GF-D8 (cell line): ENCODE measurements around the gene HMX2.
"Not testable (repeated sequence)": the region's sequence is repeated elsewhere in the genome, so short reads cannot be mapped to it uniquely, and the experiment has no call there.

Source experiments
- DNase-seq: peaks from one replicate; lab custom pipeline; 2025; lab: John Stamatoyannopoulos, UW

HMX2 gene

GRCh38 chr10:123150986-123151736 is 3.2 kb downstream of the HMX2 start:
- peak; percentile 59 for DNase-seq

GRCh38 chr10:123151737-123152135 is 3.8 kb downstream of the HMX2 start:
- DNase-seq: no peak

GRCh38 chr10:123153486-123154091 is 5.7 kb downstream of the HMX2 start:
- DNase-seq: no peak

- peak; percentile 98 for DNase-seq
Observed at GRCh38 chr10:123154092-123154710, 6.3 kb downstream of the HMX2 start, which contains the start of gene BUB3. BUB3 (plus strand) TSS chr10:123154402; CDS start chr10:123154918, 516 bp downstream.

GRCh38 chr10:123154711-123155505 is 7.0 kb downstream of the HMX2 start:
- no peak for DNase-seq

GRCh38 chr10:123156078-123156477 is 8.1 kb downstream of the HMX2 start:
- no peak for DNase-seq

- DNase-seq: no peak
Observed at GRCh38 chr10:123157210-123157609, 9.3 kb downstream of the HMX2 start.

- no peak for DNase-seq
Observed at GRCh38 chr10:123158682-123159081, 10.7 kb downstream of the HMX2 start.

- DNase-seq: no peak
Observed at GRCh38 chr10:123160311-123160980, 12.5 kb downstream of the HMX2 start.

GRCh38 chr10:123164319-123164718 is 16.4 kb downstream of the HMX2 start:
- no peak for DNase-seq

- DNase-seq: no peak
Observed at GRCh38 chr10:123165445-123166072, 17.6 kb downstream of the HMX2 start.

- no peak for DNase-seq
Observed at GRCh38 chr10:123166618-123167017, 18.7 kb downstream of the HMX2 start.

GRCh38 chr10:123170961-123171360 is 23.0 kb downstream of the HMX2 start:
- no peak for DNase-seq

GRCh38 chr10:123171616-123172015 is 23.7 kb downstream of the HMX2 start:
- not testable (repeated sequence) for DNase-seq

- DNase-seq: no peak
Observed at GRCh38 chr10:123175389-123176387, 27.8 kb downstream of the HMX2 start.

GRCh38 chr10:123178390-123178789 is 30.5 kb downstream of the HMX2 start:
- not testable (repeated sequence) for DNase-seq

GRCh38 chr10:123180101-123181090 is 32.5 kb downstream of the HMX2 start:
- DNase-seq: no peak

- no peak for DNase-seq
Observed at GRCh38 chr10:123183724-123184123, 35.8 kb downstream of the HMX2 start.

- DNase-seq: no peak
Observed at GRCh38 chr10:123187781-123188180, 39.8 kb downstream of the HMX2 start.
